Sciatic nerve (tissue), 2 donors: ENCODE results near the gene DLX1. TPM values are rescaled to one million over a fixed set of nuclear protein-coding genes. Genes with fewer than 3 reads are reported as not detected.

Experiments
- ATAC-seq: fragments of 200-7000 bp; cut with Tn5 transposase; one replicate; pipeline ENCODE4 v1.9.1; 2020; ENCODE audit warnings: mild to moderate bottlenecking, moderate library complexity
- DNase-seq: peaks from one replicate; pipeline ENCODE4 v3.0.0-alpha.2; 2020; ENCODE audit warnings: low spot score
- intact Hi-C: fragments of 100-400 bp; cut with DNase I; formaldehyde crosslinking; loops from one replicate; pipeline ENCODE4 v1.14.2; 2022
- total RNA-seq: library from RNA; stranded (reverse); fragmentation: NEBNext Ultra II Directional; extraction: Animal tissue kit (Norgen Biotek cat#: 25700); gene quantifications from one replicate; pipeline ENCODE4 v1.2.1, GENCODE V29; 2021
- donor health status: DM: no; HTN: no; CAD: no.
- donor health status: DM: no; HTN: no; CAD: no.

The DLX1 gene
- total RNA-seq, 1 donor from 2014 or later = 0.94 TPM

- intact Hi-C loops = no loop called here
- DNase-seq (no peak), ATAC-seq (no peak)
Observed at GRCh38 chr2:172083628-172084394, 1.5 kb upstream of the DLX1 start.

- intact Hi-C loops = no loop called here
- DNase-seq = no peak
- no peak for ATAC-seq
Observed at GRCh38 chr2:172084395-172084644, 987 bp upstream of the DLX1 start.

GRCh38 chr2:172084645-172085459 is 455 bp upstream of the DLX1 start:
- intact Hi-C loops = no loop called here
- peak; percentile 81 for ATAC-seq

GRCh38 chr2:172086241-172087206 is 1.2 kb downstream of the DLX1 start:
- no peak for ATAC-seq
- DNase-seq = peak; percentile 57
- intact Hi-C loops = no loop called here

More at GRCh38 chr2:172084645-172085459, 455 bp upstream of the DLX1 start:
- DNase-seq = peak; percentile 80

GRCh38 chr2:172087207-172087779 is 2.0 kb downstream of the DLX1 start:
- no peak for ATAC-seq
- DNase-seq = peak; percentile 56
- intact Hi-C loops = no loop called here

GRCh38 chr2:172087780-172088244 is 2.5 kb downstream of the DLX1 start:
- ATAC-seq = no peak
- no peak for DNase-seq
- intact Hi-C loops = no loop called here

- intact Hi-C loops = no loop called here
- ATAC-seq (no peak), DNase-seq (no peak)
Observed at GRCh38 chr2:172088245-172089004, 3.1 kb downstream of the DLX1 start.

- no peak for ATAC-seq
- no peak for DNase-seq
- intact Hi-C loops = no loop called here
Observed at GRCh38 chr2:172089005-172089504, 3.7 kb downstream of the DLX1 start.

GRCh38 chr2:172089633-172090032 is 4.3 kb downstream of the DLX1 start:
- ATAC-seq (no peak), DNase-seq (no peak)
- intact Hi-C loops = no loop called here

- ATAC-seq (no peak), DNase-seq (no peak)
- intact Hi-C loops = no loop called here
Observed at GRCh38 chr2:172090044-172090961, 5.0 kb downstream of the DLX1 start.

GRCh38 chr2:172091000-172091641 is 5.8 kb downstream of the DLX1 start:
- intact Hi-C loops = no loop called here
- ATAC-seq (no peak), DNase-seq (no peak)

GRCh38 chr2:172091761-172092566 is 6.7 kb downstream of the DLX1 start:
- no peak for DNase-seq
- no peak for ATAC-seq
- intact Hi-C loops = no loop called here

- DNase-seq = no peak
Observed at GRCh38 chr2:172092716-172093415, 7.6 kb downstream of the DLX1 start.

GRCh38 chr2:172093416-172094293 is 8.3 kb downstream of the DLX1 start:
- no peak for ATAC-seq
- intact Hi-C loops = no loop called here

More at GRCh38 chr2:172092716-172093415, 7.6 kb downstream of the DLX1 start:
- no peak for ATAC-seq
- intact Hi-C loops = no loop called here

More at GRCh38 chr2:172093416-172094293, 8.3 kb downstream of the DLX1 start:
- DNase-seq = no peak
